GM19397 (cell line): ENCODE results near the gene CIB4.

Experiments used
- ATAC-seq: cut with Tn5 transposase; IDR thresholded peaks from one replicate; pipeline ENCODE4 v1.9.1; 2021; ENCODE audit warnings: mild to moderate bottlenecking, moderate library complexity; ENCODE audit not compliant: unreplicated experiment

The CIB4 gene

GRCh38 chr2:26644188-26644835 lies 3.1 kb upstream of the CIB4 start:
- ATAC-seq: no peak

GRCh38 chr2:26642429-26642828 lies 1.3 kb upstream of the CIB4 start:
- ATAC-seq: no peak

GRCh38 chr2:26640331-26640745 lies 828 bp downstream of the CIB4 start:
- no peak for ATAC-seq

GRCh38 chr2:26639685-26640243 lies 1.4 kb downstream of the CIB4 start:
- ATAC-seq: no peak

- no peak for ATAC-seq
Observed at GRCh38 chr2:26637811-26638310, 3.3 kb downstream of the CIB4 start.

GRCh38 chr2:26636935-26637334 lies 4.2 kb downstream of the CIB4 start:
- ATAC-seq: no peak

GRCh38 chr2:26635401-26635800 lies 5.8 kb downstream of the CIB4 start:
- ATAC-seq: no peak

- ATAC-seq: no peak
Observed at GRCh38 chr2:26634636-26635230, 6.4 kb downstream of the CIB4 start.

- ATAC-seq: no peak
Observed at GRCh38 chr2:26633993-26634595, 7.1 kb downstream of the CIB4 start.

- ATAC-seq: no peak
Observed at GRCh38 chr2:26633351-26633945, 7.7 kb downstream of the CIB4 start.

- ATAC-seq: no peak
Observed at GRCh38 chr2:26632624-26633185, 8.5 kb downstream of the CIB4 start.

- ATAC-seq: no peak
Observed at GRCh38 chr2:26631401-26632170, 9.6 kb downstream of the CIB4 start.

GRCh38 chr2:26630669-26631360 lies 10.4 kb downstream of the CIB4 start:
- ATAC-seq: no peak

- ATAC-seq: no peak
Observed at GRCh38 chr2:26630235-26630634, 10.9 kb downstream of the CIB4 start.

- no peak for ATAC-seq
Observed at GRCh38 chr2:26629751-26630150, 11.4 kb downstream of the CIB4 start.

- no peak for ATAC-seq
Observed at GRCh38 chr2:26629346-26629630, 11.9 kb downstream of the CIB4 start.

- no peak for ATAC-seq
Observed at GRCh38 chr2:26628561-26629345, 12.4 kb downstream of the CIB4 start.

GRCh38 chr2:26627350-26628105 lies 13.6 kb downstream of the CIB4 start:
- no peak for ATAC-seq

GRCh38 chr2:26626606-26627005 lies 14.6 kb downstream of the CIB4 start:
- no peak for ATAC-seq
